SKM-1 treated with dmso at 0.1 percent for 144 hours (cell line): Measurements from ENCODE around the gene WDR18.

Experiments
- DNase-seq: peaks from one replicate; lab custom pipeline; 2025; ENCODE audit not compliant: unreplicated experiment; lab: John Stamatoyannopoulos, UW

WDR18 gene

DNA sequence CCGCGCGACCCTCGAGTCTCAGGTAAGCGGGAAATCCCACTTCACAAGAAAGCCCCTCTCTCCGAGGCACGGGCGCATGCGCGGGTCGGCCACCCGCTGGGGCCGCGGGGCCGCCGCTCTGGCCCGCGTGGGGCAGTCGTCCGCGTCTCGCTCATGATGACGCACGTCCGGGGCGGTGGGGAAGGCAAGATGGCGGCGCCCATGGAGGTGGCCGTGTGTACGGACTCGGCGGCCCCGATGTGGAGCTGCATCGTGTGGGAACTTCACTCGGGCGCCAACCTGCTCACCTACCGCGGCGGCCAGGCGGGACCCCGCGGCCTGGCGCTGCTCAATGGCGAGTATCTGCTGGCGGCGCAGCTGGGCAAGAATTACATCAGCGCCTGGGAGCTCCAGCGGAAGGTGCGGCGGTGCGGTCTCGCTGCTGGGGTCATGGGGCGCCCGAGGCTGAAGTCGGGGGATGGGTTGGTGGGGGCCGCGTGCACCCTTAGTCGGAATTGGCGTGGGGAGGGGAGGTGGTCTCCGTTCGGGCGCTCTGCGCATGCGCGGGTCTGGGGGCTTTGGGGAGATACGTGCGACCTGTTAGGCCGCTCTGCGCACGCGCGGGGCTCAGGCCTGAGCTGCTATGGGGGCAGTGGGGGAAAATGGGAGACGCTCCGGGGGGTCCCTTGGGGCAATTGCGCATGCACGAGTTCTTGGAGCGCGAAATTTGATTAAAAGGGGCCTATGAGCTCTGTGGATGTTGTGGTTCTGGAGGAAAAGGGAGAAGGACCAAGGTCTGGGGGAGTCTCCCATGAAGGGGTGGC is at the start of gene WDR18:
WDR18 (plus strand) TSS at position 181 of the 803 bp plus-strand sequence; CDS start at position 190, 9 bp downstream.
- peak; percentile 61 for DNase-seq

DNA sequence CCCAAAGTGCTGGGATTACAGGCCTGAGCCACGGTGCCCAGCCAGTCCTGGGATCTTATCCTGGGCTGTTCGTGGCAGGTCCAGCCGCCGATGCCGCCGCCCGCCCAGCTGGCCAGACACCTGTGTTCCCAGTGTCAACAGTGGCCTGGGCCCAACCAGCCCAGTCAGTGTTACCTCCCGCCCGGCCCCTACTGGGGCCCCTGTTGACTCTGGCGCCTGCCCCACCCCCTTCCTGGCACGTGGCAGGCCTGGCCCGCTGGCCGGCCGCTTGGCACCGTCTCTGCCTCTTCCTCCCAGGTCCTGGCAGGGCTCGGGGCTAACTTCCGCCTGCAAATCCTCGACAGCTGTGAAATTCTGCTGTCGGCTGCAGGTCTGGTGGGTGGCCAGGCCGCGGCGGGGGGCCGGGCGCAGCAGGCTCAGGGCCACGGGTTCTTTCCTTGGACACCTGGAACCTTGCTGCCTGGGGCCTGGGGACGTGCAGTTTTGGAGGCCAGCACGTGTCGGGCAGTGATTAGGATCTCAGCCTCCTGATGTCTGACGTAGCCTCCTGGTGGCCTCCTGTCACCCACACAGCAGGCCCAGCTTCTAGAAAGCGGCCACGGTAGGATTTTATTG is 49.2 kb upstream of the WDR18 start:
- DNase-seq, result no peak

GRCh38 chr19:936175-936546 is 48.0 kb upstream of the WDR18 start:
- DNase-seq, result no peak

- DNase-seq, result no peak
These were observed 46.9 kb upstream of the WDR18 start for GRCh38 chr19:937259-937694.

DNA sequence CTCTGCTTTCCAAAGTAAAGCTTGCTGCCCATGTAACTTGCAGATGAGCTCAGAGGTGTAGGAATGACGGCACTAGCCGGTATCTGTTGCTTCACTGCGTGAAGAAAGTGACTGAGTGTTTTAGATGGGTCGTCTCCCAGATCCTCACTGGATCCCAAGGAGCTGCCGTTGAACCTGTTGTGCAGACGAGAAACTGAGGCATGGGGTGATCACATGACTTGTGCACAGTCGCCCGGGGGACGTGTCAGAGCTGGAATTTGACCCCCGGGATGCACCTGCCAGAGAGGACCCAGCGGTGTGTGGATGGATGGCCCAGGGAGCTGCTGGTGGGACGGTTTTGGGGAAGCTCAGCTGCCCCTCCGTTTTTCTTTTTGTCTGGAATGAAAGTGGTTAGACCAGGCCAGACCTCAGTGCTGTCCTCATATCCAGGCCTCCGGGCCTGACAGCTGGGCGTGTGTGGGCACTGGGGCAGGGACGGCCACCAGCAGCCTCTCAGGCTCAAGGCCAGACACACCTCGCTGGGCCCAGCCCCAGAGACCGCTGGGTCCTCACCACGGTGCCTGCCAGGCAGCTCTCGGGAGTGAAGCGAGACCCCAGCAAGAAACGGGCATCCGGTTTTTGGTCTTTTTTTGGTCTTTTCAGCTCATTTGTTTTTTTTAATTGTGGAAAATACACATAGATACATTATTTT is 45.8 kb upstream of the WDR18 start:
- no peak for DNase-seq

- no peak for DNase-seq
These were observed 44.7 kb upstream of the WDR18 start for GRCh38 chr19:939439-939838.

DNA sequence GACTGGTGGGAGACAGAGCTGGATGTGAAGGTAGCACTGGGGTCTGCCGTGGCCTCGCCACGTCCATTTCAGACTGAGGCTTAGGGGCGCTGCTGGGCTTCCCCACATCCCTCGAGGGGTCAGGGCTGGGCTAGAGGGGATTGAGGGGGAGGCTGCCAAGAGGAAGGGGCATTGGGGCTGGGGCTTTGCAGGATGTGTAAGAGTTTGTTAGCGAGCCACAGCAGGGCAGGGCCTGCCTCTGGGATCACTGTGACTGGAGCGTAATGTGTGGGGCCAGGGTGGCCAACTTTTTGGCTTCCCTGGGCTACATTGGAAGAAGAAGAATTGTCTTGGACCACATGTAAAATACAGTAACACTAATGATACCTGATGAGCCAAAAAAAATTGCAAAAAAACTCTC is 44.2 kb upstream of the WDR18 start:
- no peak for DNase-seq

DNA sequence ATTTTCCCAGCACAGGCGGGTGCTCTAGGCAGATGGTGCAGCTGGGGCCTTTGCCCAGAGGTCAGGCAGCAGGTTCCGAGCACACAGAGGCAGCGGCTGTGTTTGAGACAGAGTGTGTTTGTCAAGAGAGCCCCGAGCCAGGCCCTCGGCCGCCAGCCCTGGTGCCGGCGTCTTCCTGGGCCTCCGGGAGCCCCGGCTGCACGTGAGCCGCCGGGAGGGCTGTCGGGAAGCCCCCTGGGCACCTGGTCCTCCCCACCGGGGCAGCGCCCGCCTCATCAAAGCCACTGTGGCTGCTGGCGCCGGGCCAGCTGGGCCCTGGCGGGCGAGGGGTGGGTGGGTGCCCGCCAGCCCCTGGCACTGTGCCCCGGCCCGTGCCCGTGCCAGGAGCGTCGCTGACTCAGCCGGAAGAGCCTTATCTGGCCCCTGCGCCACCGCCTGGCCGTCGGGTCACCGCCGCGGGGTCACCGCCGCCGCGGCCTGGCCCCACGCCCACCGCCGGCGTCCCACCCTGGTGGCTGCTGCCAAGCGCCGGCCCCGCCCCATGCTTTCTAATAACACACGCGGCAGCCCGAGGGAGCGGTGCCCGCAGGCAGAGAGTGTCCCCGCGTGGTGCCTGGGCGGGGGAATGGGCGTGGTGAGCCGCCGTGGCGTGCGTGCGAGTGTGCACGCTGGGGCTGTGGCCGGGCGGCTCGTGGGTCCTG is 43.4 kb upstream of the WDR18 start:
- no peak for DNase-seq

DNA sequence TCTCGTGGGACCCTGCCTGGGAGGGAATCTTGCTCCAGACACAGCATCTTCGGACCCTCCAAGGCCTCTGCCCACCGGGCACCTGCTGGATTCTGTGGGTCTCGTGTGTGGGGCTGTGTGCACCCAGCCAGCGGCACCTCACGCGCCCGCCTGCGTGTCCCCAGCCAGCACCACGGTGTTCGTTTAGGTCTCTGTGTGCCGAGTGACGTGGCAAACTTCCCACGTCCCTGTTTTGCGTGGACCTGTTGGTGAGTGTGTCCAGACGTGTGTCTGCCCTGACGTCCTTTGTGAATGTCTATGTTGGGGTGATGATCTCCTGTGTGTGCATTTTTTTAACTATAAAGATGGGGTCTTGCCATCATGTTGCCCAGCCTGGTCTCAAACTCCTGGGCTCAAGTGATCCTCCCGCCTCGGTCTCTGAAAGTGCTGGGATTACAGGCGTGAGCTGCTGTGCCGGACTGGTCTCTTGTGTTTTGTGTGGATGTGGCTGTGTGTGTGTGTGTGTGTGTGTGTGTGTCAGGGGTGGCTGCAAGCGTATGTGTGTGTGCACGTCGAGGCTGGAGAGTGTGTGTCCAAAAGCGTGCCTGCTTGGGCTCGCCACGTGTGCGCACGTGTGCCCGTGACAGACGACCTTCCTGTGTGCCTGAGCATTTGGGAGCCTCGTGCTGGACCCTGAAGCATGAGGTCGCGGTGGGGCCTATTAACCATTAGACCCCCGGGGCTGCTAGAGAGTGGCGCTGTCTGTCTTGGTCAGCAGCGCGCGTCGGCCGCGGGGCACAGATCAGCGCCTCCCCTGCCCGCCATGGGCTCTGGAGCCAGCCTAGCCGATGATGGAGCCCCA is 42.6 kb upstream of the WDR18 start:
- DNase-seq, result no peak

- no peak for DNase-seq
These were observed 42.0 kb upstream of the WDR18 start for GRCh38 chr19:942133-942645.

- DNase-seq, result no peak
These were observed 40.5 kb upstream of the WDR18 start for GRCh38 chr19:943551-944170.

DNA sequence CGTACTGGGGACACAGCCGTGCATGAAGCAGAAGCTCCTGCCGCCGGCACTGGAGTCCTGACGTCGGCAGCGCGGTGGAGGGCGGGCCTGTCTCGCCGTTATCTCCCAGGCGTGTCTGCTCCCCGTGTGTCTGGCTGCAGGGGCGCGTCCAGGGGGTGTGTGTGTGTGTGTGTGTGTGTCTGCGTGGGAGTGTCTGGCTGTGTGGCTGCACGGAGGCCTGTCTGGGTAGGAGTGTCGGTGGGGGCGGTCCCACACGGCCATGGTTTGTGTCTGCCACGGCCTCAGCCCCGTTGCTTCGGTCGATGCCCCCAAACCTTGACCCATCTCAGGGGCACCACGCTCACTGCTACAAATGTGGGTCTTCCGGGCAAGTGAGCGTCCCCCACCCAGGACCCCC is 40.0 kb upstream of the WDR18 start:
- DNase-seq, result no peak

DNA sequence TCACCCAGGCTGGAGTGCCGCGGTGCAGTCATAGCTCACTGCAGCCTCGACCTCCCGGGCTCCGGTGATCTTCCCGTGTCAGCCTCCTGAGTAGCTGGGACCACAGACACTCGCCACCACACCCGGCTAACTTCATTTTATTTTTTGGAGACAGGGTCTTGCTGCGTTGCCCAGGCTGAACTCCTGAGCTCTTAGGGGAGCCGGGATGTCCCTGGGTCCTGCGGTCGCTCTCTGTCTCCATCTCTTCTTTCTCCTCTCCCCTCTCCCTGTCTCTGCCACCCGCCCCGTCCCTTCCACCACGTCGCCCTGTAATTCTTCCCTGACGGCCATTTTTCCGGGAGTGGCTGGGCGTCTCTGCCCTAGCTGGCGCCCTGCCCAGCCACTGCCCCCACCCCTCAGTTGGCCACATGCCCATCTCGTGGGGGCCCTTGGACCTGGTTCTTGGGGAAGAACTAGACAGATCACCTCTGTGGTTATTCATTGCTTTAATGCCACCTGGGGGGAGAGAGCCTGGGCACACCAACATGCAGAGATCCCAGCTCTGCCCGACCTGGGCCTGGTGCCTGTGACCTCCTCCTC is 39.4 kb upstream of the WDR18 start:
- no peak for DNase-seq

DNA sequence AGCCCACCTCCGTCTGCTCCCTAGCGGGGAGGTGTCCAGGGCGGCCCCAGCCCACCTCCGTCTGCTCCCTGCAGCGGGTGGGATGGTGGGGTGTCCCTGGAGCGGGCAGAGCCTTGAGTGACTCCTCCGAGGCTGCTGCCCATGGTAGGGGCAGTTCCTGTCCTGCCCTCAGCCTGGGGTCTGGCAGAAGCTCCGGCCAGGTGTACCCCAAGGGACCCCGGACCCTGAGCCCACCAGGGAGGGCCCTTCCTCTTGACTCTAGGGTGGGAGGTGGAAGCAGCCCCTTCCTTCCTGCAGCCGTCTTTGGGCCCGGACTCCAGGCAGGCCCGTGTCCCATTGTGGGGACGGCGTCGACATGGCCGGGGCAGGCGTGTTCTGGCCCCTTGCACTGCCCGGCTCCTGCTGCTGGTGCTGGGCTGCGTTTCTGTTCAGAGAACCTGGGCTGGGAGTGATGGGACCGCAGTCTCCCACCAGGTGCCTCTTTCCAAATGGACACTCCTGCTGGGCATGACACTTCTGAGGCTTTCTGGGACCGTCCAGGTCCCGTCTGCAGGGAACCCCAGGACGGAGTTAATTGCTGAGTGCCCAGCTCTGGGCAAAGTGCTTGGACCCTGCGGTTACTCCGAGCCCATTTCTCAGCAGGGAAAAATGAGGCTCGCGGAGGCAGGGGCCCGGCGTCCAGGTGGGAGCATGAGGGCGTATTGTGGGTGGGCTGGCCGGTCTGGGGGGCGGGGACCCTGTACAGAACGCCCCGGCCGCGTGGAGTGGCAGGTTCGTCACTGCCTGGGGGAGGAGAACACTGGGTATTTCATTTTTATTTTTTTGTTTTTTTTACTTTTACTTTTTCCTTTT is 38.5 kb upstream of the WDR18 start:
- no peak for DNase-seq

DNA sequence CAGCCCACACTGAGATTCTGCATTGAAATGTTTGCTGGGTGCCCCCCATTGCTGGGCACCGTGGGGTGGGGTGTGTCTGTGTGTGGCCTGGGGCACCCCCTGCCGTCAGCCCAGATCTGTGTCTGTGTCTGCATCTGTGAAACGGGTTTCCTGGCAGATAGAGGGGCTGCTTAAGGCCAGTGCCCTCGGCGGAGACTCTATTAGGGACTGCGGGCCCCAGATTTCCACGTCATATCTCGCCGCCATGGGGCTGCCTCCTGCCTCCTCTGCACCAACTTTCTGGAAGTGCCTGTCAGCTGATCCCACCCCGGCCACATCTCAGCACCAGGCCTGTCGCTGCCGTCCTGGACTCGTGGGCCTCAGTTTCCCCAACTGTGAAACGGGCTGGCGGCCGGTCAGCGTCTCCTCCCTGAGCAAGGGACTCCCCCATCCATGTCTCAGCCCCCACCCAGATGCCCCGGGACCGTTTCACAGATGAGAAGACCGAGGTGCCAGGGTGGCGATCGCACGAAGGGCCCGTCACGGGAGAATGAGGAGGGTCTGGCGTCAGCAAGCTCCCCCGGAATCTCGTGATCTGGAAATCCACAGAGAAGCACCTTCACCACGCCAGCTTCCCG is 36.9 kb upstream of the WDR18 start:
- no peak for DNase-seq

- DNase-seq, result no peak
These were observed 36.2 kb upstream of the WDR18 start for GRCh38 chr19:947707-948539.

GRCh38 chr19:948842-949496 is 35.2 kb upstream of the WDR18 start:
- DNase-seq, result no peak
